Measurements from ENCODE around the gene ZNF407.

The ZNF407 gene

GRCh38 chr18:74944676-74945075, 347.0 kb downstream of the ZNF407 start:
- TF ChIP-seq CTCF (IDR thresholded peaks at IDR 0.05; ENCODE audit: low read depth, low read length): no peak
- H3K4me3 ChIP-seq (replicated peaks in 1 of 2; ENCODE audit: low read depth in 2 of 2, low read length in 2 of 2): no peak overlapping the region
- no peak for DNase-seq (ENCODE audit: low read depth in 2 of 2)

GRCh38 chr18:74945774-74946545, 348.3 kb downstream of the ZNF407 start:
- peak in 1 of 2 donors; percentile 65 for DNase-seq (ENCODE audit: low read depth in 2 of 2)
- no peak overlapping the region for H3K4me3 ChIP-seq (replicated peaks in 1 of 2; ENCODE audit: low read depth in 2 of 2, low read length in 2 of 2)
- TF ChIP-seq CTCF (IDR thresholded peaks at IDR 0.05; ENCODE audit: low read depth, low read length): no peak

GRCh38 chr18:74946646-74947375, 349.1 kb downstream of the ZNF407 start:
- peak in 1 of 2 donors; percentile 59 for DNase-seq (ENCODE audit: low read depth in 2 of 2)
- no peak overlapping the region for H3K4me3 ChIP-seq (replicated peaks in 1 of 2; ENCODE audit: low read depth in 2 of 2, low read length in 2 of 2)
- TF ChIP-seq CTCF (IDR thresholded peaks at IDR 0.05; ENCODE audit: low read depth, low read length): no peak

- H3K4me3 ChIP-seq (replicated peaks in 1 of 2; ENCODE audit: low read depth in 2 of 2, low read length in 2 of 2): no peak overlapping the region
- no peak for DNase-seq (ENCODE audit: low read depth in 2 of 2)
- no peak for TF ChIP-seq CTCF (IDR thresholded peaks at IDR 0.05; ENCODE audit: low read depth, low read length)
These were observed 349.7 kb downstream of the ZNF407 start for GRCh38 chr18:74947417-74947816.

GRCh38 chr18:74947875-74948274, 350.2 kb downstream of the ZNF407 start:
- DNase-seq (ENCODE audit: low read depth in 2 of 2): no peak
- no peak overlapping the region for H3K4me3 ChIP-seq (replicated peaks in 1 of 2; ENCODE audit: low read depth in 2 of 2, low read length in 2 of 2)

GRCh38 chr18:74949611-74950010, 351.9 kb downstream of the ZNF407 start:
- H3K4me3 ChIP-seq (replicated peaks in 1 of 2; ENCODE audit: low read depth in 2 of 2, low read length in 2 of 2): no peak overlapping the region
- DNase-seq (ENCODE audit: low read depth in 2 of 2): no peak
- TF ChIP-seq CTCF (IDR thresholded peaks at IDR 0.05; ENCODE audit: low read depth, low read length): no peak

More at GRCh38 chr18:74947875-74948274, 350.2 kb downstream of the ZNF407 start:
- no peak for TF ChIP-seq CTCF (IDR thresholded peaks at IDR 0.05; ENCODE audit: low read depth, low read length)
